ENCODE results near the gene CLEC2D. TPM values are rescaled to one million over a fixed set of nuclear protein-coding genes. Genes with fewer than 3 reads are reported as not detected.
A peak's percentile ranks its signal among the peaks of the same experiment; 100 is the strongest.

Gene CLEC2D
- total and polyA plus RNA-seq, 10 of the 15 experiments (the other 5 are each of a cell fraction or from before 2014, with no cell fraction given): 4.6 to 29.8 (median 16.0) TPM

DNA sequence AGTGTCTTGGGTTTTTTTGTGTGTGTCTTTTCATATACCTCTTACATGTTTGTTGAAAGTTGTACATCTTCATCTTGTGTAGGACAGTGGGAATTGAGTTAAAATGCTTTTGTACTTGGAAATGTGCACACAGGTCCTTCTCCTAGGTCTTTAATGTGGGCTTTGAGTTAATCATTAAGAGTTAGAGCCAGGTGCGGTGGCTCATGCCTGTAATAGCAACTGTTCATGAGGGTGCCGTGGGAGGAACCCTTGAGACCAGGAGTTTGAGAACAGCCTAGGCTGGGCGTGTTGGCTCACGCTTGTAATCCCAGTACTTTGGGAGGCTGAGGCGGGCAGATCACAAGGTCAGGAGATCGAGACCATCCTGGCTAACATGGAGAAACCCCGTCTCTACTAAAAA, 49.5 kb downstream of the CLEC2D start (continued):
- TF ChIP-seq, protein P1, sequence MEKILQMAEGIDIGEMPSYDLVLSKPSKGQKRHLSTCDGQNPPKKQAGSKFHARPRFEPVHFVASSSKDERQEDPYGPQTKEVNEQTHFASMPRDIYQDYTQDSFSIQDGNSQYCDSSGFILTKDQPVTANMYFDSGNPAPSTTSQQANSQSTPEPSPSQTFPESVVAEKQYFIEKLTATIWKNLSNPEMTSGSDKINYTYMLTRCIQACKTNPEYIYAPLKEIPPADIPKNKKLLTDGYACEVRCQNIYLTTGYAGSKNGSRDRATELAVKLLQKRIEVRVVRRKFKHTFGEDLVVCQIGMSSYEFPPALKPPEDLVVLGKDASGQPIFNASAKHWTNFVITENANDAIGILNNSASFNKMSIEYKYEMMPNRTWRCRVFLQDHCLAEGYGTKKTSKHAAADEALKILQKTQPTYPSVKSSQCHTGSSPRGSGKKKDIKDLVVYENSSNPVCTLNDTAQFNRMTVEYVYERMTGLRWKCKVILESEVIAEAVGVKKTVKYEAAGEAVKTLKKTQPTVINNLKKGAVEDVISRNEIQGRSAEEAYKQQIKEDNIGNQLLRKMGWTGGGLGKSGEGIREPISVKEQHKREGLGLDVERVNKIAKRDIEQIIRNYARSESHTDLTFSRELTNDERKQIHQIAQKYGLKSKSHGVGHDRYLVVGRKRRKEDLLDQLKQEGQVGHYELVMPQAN (conservative IDR thresholded peaks at IDR 0.05): no peak
- no peak for TF ChIP-seq ASH2L (IDR thresholded peaks at IDR 0.05; ENCODE audit: borderline replicate concordance, low read depth)
- TF ChIP-seq IKZF1 (conservative IDR thresholded peaks at IDR 0.05): peak; percentile 57
- TF ChIP-seq, protein P2, sequence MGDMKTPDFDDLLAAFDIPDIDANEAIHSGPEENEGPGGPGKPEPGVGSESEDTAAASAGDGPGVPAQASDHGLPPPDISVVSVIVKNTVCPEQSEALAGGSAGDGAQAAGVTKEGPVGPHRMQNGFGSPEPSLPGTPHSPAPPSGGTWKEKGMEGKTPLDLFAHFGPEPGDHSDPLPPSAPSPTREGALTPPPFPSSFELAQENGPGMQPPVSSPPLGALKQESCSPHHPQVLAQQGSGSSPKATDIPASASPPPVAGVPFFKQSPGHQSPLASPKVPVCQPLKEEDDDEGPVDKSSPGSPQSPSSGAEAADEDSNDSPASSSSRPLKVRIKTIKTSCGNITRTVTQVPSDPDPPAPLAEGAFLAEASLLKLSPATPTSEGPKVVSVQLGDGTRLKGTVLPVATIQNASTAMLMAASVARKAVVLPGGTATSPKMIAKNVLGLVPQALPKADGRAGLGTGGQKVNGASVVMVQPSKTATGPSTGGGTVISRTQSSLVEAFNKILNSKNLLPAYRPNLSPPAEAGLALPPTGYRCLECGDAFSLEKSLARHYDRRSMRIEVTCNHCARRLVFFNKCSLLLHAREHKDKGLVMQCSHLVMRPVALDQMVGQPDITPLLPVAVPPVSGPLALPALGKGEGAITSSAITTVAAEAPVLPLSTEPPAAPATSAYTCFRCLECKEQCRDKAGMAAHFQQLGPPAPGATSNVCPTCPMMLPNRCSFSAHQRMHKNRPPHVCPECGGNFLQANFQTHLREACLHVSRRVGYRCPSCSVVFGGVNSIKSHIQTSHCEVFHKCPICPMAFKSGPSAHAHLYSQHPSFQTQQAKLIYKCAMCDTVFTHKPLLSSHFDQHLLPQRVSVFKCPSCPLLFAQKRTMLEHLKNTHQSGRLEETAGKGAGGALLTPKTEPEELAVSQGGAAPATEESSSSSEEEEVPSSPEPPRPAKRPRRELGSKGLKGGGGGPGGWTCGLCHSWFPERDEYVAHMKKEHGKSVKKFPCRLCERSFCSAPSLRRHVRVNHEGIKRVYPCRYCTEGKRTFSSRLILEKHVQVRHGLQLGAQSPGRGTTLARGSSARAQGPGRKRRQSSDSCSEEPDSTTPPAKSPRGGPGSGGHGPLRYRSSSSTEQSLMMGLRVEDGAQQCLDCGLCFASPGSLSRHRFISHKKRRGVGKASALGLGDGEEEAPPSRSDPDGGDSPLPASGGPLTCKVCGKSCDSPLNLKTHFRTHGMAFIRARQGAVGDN (IDR thresholded peaks at IDR 0.05): peak; percentile 26; the same call in 1 of the 2 replicates
- TF ChIP-seq BHLHE40 (IDR thresholded peaks at IDR 0.05; ENCODE audit: borderline replicate concordance in 1 of 2, low read depth in 2 of 2, low read length in 1 of 2): peak in 1 of 2 experiments; percentile 46; a peak in 1 of 4 replicates
- no peak for TF ChIP-seq RBBP5 (conservative IDR thresholded peaks at IDR 0.05)
- TF ChIP-seq SMAD1 (IDR thresholded peaks at IDR 0.05; ENCODE audit: low read depth, partially characterized antibody): no peak
- no peak for TF ChIP-seq ZNF24 (IDR thresholded peaks at IDR 0.05)
- no peak for TF ChIP-seq PAX8 (IDR thresholded peaks at IDR 0.05)
- TF ChIP-seq MEF2A (IDR thresholded peaks at IDR 0.05; ENCODE audit: insufficient read depth, low read depth, low read length): no peak
- no peak for TF ChIP-seq TAF1 (IDR thresholded peaks at IDR 0.05; ENCODE audit: borderline replicate concordance, low read depth, low read length)
- TF ChIP-seq NR2F1 (conservative IDR thresholded peaks at IDR 0.05): no peak
- TF ChIP-seq SREBF1 (IDR thresholded peaks at IDR 0.05; ENCODE audit: low read length): no peak
- TF ChIP-seq, protein P3, sequence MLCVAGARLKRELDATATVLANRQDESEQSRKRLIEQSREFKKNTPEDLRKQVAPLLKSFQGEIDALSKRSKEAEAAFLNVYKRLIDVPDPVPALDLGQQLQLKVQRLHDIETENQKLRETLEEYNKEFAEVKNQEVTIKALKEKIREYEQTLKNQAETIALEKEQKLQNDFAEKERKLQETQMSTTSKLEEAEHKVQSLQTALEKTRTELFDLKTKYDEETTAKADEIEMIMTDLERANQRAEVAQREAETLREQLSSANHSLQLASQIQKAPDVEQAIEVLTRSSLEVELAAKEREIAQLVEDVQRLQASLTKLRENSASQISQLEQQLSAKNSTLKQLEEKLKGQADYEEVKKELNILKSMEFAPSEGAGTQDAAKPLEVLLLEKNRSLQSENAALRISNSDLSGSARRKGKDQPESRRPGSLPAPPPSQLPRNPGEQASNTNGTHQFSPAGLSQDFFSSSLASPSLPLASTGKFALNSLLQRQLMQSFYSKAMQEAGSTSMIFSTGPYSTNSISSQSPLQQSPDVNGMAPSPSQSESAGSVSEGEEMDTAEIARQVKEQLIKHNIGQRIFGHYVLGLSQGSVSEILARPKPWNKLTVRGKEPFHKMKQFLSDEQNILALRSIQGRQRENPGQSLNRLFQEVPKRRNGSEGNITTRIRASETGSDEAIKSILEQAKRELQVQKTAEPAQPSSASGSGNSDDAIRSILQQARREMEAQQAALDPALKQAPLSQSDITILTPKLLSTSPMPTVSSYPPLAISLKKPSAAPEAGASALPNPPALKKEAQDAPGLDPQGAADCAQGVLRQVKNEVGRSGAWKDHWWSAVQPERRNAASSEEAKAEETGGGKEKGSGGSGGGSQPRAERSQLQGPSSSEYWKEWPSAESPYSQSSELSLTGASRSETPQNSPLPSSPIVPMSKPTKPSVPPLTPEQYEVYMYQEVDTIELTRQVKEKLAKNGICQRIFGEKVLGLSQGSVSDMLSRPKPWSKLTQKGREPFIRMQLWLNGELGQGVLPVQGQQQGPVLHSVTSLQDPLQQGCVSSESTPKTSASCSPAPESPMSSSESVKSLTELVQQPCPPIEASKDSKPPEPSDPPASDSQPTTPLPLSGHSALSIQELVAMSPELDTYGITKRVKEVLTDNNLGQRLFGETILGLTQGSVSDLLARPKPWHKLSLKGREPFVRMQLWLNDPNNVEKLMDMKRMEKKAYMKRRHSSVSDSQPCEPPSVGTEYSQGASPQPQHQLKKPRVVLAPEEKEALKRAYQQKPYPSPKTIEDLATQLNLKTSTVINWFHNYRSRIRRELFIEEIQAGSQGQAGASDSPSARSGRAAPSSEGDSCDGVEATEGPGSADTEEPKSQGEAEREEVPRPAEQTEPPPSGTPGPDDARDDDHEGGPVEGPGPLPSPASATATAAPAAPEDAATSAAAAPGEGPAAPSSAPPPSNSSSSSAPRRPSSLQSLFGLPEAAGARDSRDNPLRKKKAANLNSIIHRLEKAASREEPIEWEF (IDR thresholded peaks at IDR 0.05; ENCODE audit: insufficient replicate concordance, low read depth, low read length): no peak
- TF ChIP-seq EP300 (IDR thresholded peaks at IDR 0.05; ENCODE audit: borderline replicate concordance in 1 of 2, control insufficient read depth in 1 of 2, low read depth in 2 of 2, low read length in 2 of 2): no peak
- no peak for TF ChIP-seq JUNB (IDR thresholded peaks at IDR 0.05)
- TF ChIP-seq, protein P4, sequence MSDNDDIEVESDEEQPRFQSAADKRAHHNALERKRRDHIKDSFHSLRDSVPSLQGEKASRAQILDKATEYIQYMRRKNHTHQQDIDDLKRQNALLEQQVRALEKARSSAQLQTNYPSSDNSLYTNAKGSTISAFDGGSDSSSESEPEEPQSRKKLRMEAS (IDR thresholded peaks at IDR 0.05; ENCODE audit: low read depth, low read length): no peak
- TF ChIP-seq CREB1 (IDR thresholded peaks at IDR 0.05; ENCODE audit: low read depth): no peak
- no peak for TF ChIP-seq EZH2 (IDR thresholded peaks at IDR 0.05; ENCODE audit: borderline replicate concordance, control insufficient read depth, low read depth, low read length)
- peak; percentile 16 to 44; a peak in 2 of 4 replicates for TF ChIP-seq IKZF2 (IDR thresholded peaks at IDR 0.05)

Measured in GM12878 (cell line).